Liver (tissue), 9 donors: Measurements from ENCODE around the gene TPRX1. TPM values are rescaled to one million over a fixed set of nuclear protein-coding genes. Genes with fewer than 3 reads are reported as not detected.
A peak's percentile ranks its signal among the peaks of the same experiment; 100 is the strongest.
"Not testable (repeated sequence)": the region's sequence is repeated elsewhere in the genome, so short reads cannot be mapped to it uniquely, and the experiment has no call there.

Source experiments
- DNase-seq: peaks from one replicate; pipeline ENCODE4 v3.0.0-alpha.2; 2017; ENCODE audit warnings: low spot score
- H3K27ac ChIP-seq, 2 donors: one replicate each; pipeline ENCODE4 v1.7.0; 2013; ENCODE audit warnings: inconsistent platforms in 2 of 2, low read length in 2 of 2, control low read depth in 1 of 2, low read depth in 1 of 2, mild to moderate bottlenecking in 1 of 2
- H3K27me3 ChIP-seq, 4 donors: one replicate each; pipeline versions ENCODE4 v1.6.1 to v1.7.0; 2013; ENCODE audit warnings: low read length in 3 of 4, inconsistent platforms in 1 of 4, mild to moderate bottlenecking in 1 of 4, moderate library complexity in 1 of 4; ENCODE audit not compliant: control insufficient read depth in 4 of 4, insufficient read depth in 4 of 4
- H3K36me3 ChIP-seq, 4 donors: one replicate each; pipeline versions ENCODE4 v1.6.1 to v1.7.0; 2013; ENCODE audit warnings: low read length in 3 of 4, mild to moderate bottlenecking in 3 of 4, low read depth in 1 of 4, moderate library complexity in 1 of 4; ENCODE audit not compliant: control insufficient read depth in 4 of 4, insufficient read depth in 3 of 4
- H3K4me1 ChIP-seq, 4 donors: one replicate each; pipeline versions ENCODE4 v1.6.1 to v1.7.0; 2013; ENCODE audit warnings: low read length in 3 of 4, mild to moderate bottlenecking in 3 of 4, moderate library complexity in 1 of 4; ENCODE audit not compliant: control insufficient read depth in 4 of 4, insufficient read depth in 4 of 4
- H3K4me3 ChIP-seq, 3 donors: one replicate each; pipeline versions ENCODE4 v1.6.1 to v1.7.0; 2013; ENCODE audit warnings: low read length in 3 of 3, control low read depth in 1 of 3, low read depth in 1 of 3, mild to moderate bottlenecking in 1 of 3
- H3K9ac ChIP-seq, 2 donors: one replicate each; pipeline ENCODE4 v1.7.0; 2013; ENCODE audit warnings: low read length in 2 of 2, mild to moderate bottlenecking in 2 of 2, moderate library complexity in 2 of 2, control low read depth in 1 of 2, low read depth in 1 of 2
- H3K9me3 ChIP-seq, 4 donors: one replicate each; pipeline versions ENCODE4 v1.6.1 to v1.7.0; 2013; ENCODE audit warnings: low read length in 3 of 4; ENCODE audit not compliant: control insufficient read depth in 4 of 4
- ATF3 ChIP-seq: IDR thresholded peaks from 2 replicates; pipeline ENCODE4 v1.6.1; 2016; ENCODE audit warnings: antibody characterized with exemption
- CTCF ChIP-seq: fragments of 150-350 bp; IDR thresholded peaks from 2 replicates; pipeline ENCODE4 v1.5.1; 2017; ENCODE audit warnings: improper control_type of control experiment, low read depth, low read length; ENCODE audit not compliant: missing input control
- EGR1 ChIP-seq, 2 donors: IDR thresholded peaks; 2 replicates each; pipeline ENCODE4 v1.6.1; 2016 to 2018; ENCODE audit warnings: antibody characterized with exemption in 2 of 2, low read depth in 2 of 2
- FOXA1 ChIP-seq: IDR thresholded peaks from 2 replicates; pipeline ENCODE4 v1.6.1; 2016; ENCODE audit warnings: antibody characterized with exemption
- HNF4A ChIP-seq, 2 donors: conservative IDR thresholded peaks; 2 replicates each; pipeline ENCODE4 v1.6.1; 2016; ENCODE audit warnings: antibody characterized with exemption in 2 of 2, mild to moderate bottlenecking in 2 of 2
- HNF4G ChIP-seq: IDR thresholded peaks from 2 replicates; pipeline ENCODE4 v1.6.1; 2016; ENCODE audit warnings: antibody characterized with exemption
- JUND ChIP-seq, 2 donors: IDR thresholded peaks; 2 replicates each; pipeline ENCODE4 v1.6.1; 2016; ENCODE audit warnings: antibody characterized with exemption in 2 of 2
- MAX ChIP-seq: IDR thresholded peaks from 2 replicates; pipeline ENCODE4 v1.6.1; 2016; ENCODE audit warnings: antibody characterized with exemption
- NR2F2 ChIP-seq: IDR thresholded peaks from 2 replicates; pipeline ENCODE4 v1.6.1; 2016; ENCODE audit warnings: antibody characterized with exemption
- RAD21 ChIP-seq, 2 donors: IDR thresholded peaks; 2 replicates each; pipeline ENCODE4 v1.6.1; 2016; ENCODE audit warnings: antibody characterized with exemption in 2 of 2, mild to moderate bottlenecking in 2 of 2
- REST ChIP-seq: IDR thresholded peaks from 2 replicates; pipeline ENCODE4 v1.6.1; 2016; ENCODE audit warnings: antibody characterized with exemption, mild to moderate bottlenecking
- RXRA ChIP-seq, 2 donors: IDR thresholded peaks; 2 replicates each; pipeline ENCODE4 v1.6.1; 2017 to 2018; ENCODE audit warnings: antibody characterized with exemption in 2 of 2, mild to moderate bottlenecking in 1 of 2
- TAF1 ChIP-seq: conservative IDR thresholded peaks from 2 replicates; pipeline ENCODE4 v1.6.1; 2016; ENCODE audit warnings: antibody characterized with exemption, mild to moderate bottlenecking
- YY1 ChIP-seq: IDR thresholded peaks from 2 replicates; pipeline ENCODE4 v1.6.1; 2016; ENCODE audit warnings: antibody characterized with exemption, mild to moderate bottlenecking
- WGBS: extraction: QIAGEN DNeasy Blood & Tissue Kit; methylation state at CpG from one replicate; pipeline ENCODE4 v1.1.7; 2013; 5-methylcytosine and 5-hydroxymethylcytosine counted together
- polyA plus RNA-seq, 2 donors: library from polyadenylated mRNA; stranded (reverse) in 1 of 2; unstranded in 1 of 2; fragments of 200-250 nt in 1 of 2; fragments of >200 nt in 1 of 2; fragmentation: Nextera tagmentation in 1 of 2; extraction: Ambion mirVana in 1 of 2; gene quantifications; one replicate each; pipeline versions ENCODE4 v1.2.1 to v1.2.3, GENCODE V29; 2013 to 2015
- total RNA-seq, 2 donors: library from RNA; depleted of rRNA; stranded (reverse); fragments of >200 nt; gene quantifications; one replicate each; pipeline ENCODE4 v1.2.3, GENCODE V29; 2014
- donor health status: healthy.
- donor health status: healthy.
- donor health status: healthy.
- donor health status: healthy.
- donor health status: healthy.

The TPRX1 gene
- total and polyA plus RNA-seq, 4 donors, result not detected

GRCh38 chr19:47796785-47797184 lies 7.6 kb downstream of the TPRX1 start (continued):
- TF ChIP-seq REST, result no peak
- TF ChIP-seq ATF3, result no peak
- TF ChIP-seq RAD21 (IDR thresholded peaks at IDR 0.05), result no peak

- H3K27ac ChIP-seq, result no peak overlapping the region
- no peaks in the 10 kb centered on the region for H3K9me3 ChIP-seq
- TF ChIP-seq TAF1 (no peak), RXRA (IDR thresholded peaks at IDR 0.05) (no peak), JUND (IDR thresholded peaks at IDR 0.05) (no peak), NR2F2 (no peak), ATF3 (no peak)
- no peaks in the 10 kb centered on the region for H3K27me3 ChIP-seq
- DNase-seq, result no peak
- WGBS, result 80% methylated on average over 18 of the region's 18 CpGs
- H3K4me3 ChIP-seq, result no peak overlapping the region
- H3K9ac ChIP-seq, result no peak overlapping the region
- H3K36me3 ChIP-seq, result no peaks in the 10 kb centered on the region
- H3K4me1 ChIP-seq, result peaks cover 0 to 3% (median 0%) of the 10 kb centered on the region in 4 donors
These were observed 9.8 kb downstream of the TPRX1 start for GRCh38 chr19:47794526-47794925.

- peaks cover 0 to 3% (median 0%) of the 10 kb centered on the region in 4 donors for H3K4me1 ChIP-seq
- H3K9ac ChIP-seq, result no peak overlapping the region
- H3K27ac ChIP-seq, result no peak overlapping the region
- DNase-seq, result no peak
- no peaks in the 10 kb centered on the region for H3K27me3 ChIP-seq
- peaks cover 0 to 1% (median 0%) of the 10 kb centered on the region in 4 donors for H3K36me3 ChIP-seq
- TF ChIP-seq HNF4G, result no peak
- TF ChIP-seq EGR1 (IDR thresholded peaks at IDR 0.05; ENCODE audit: low read depth in 2 of 2), result no peak
- no peak for TF ChIP-seq YY1
- TF ChIP-seq RAD21 (IDR thresholded peaks at IDR 0.05), result no peak
- no peak for TF ChIP-seq FOXA1
- TF ChIP-seq RXRA (IDR thresholded peaks at IDR 0.05), result no peak
- no peak for TF ChIP-seq MAX
- TF ChIP-seq TAF1, result no peak
- TF ChIP-seq HNF4A (conservative IDR thresholded peaks at IDR 0.05), result no peak
- 90% methylated on average over 1 of the region's 1 CpG for WGBS
- no peaks in the 10 kb centered on the region for H3K9me3 ChIP-seq
- no peak overlapping the region for H3K4me3 ChIP-seq
These were observed 11.7 kb downstream of the TPRX1 start for GRCh38 chr19:47792616-47793015.

GRCh38 chr19:47790398-47790814 lies 13.9 kb downstream of the TPRX1 start:
- Histone ChIP-seq H3K36me3 (peaks cover 1 to 3% (median 1%) of the 10 kb centered on the region in 4 donors), H3K9me3 (no peaks in the 10 kb centered on the region), H3K4me3 (no peak overlapping the region), H3K27me3 (no peaks in the 10 kb centered on the region), H3K9ac (no peak overlapping the region), H3K27ac (no peak overlapping the region), H3K4me1 (peaks cover 0 to 3% (median 0%) of the 10 kb centered on the region in 4 donors)
- DNase-seq, result peak; percentile 86
- 15% methylated on average over 10 of the region's 10 CpGs for WGBS
- TF ChIP-seq RAD21 (IDR thresholded peaks at IDR 0.05), result peak; percentile 52 to 74
- peak; percentile 68 for TF ChIP-seq CTCF
- TF ChIP-seq JUND (IDR thresholded peaks at IDR 0.05), result no peak

- not testable (repeated sequence) for H3K9me3 ChIP-seq, H3K4me1 ChIP-seq, H3K9ac ChIP-seq, H3K27me3 ChIP-seq, H3K27ac ChIP-seq, DNase-seq, H3K4me3 ChIP-seq, H3K36me3 ChIP-seq
- 90% methylated on average over 13 of the region's 13 CpGs for WGBS
These were observed 14.5 kb downstream of the TPRX1 start for GRCh38 chr19:47789811-47790210.
